Activated CD8-positive, alpha-beta T cell treated with anti-CD3 and anti-CD28 coated beads for 36 hours (primary cell): ENCODE results near the gene CATSPERD. TPM values are rescaled to one million over a fixed set of nuclear protein-coding genes. Genes with fewer than 3 reads are reported as not detected.

Experiments
- ATAC-seq: fragments of 200-7000 bp; cut with Tn5 transposase; one replicate; pipeline ENCODE4 v1.10.0; 2021; ENCODE audit warnings: mild to moderate bottlenecking, moderate library complexity
- CTCF ChIA-PET: fragments of 350-600 bp; sonication (Branson Sonifier 250); formaldehyde crosslinking; loops from one replicate; lab custom pipeline; 2021; ENCODE audit warnings: antibody characterized with exemption; lab: Charles Lee
- POLR2A ChIA-PET: fragments of 350-600 bp; sonication (Branson Sonifier 250); formaldehyde crosslinking; loops from one replicate; lab custom pipeline; 2021; ENCODE audit warnings: antibody characterized with exemption; lab: Charles Lee
- DNase-seq: peaks from one replicate; pipeline ENCODE4 v3.0.0-alpha.2; 2020
- H3K27ac Mint-ChIP-seq: one replicate; pipeline ENCODE4 v1.8.0; 2021; ENCODE audit warnings: mild to moderate bottlenecking, mixed read lengths
- H3K27me3 Mint-ChIP-seq: one replicate; pipeline ENCODE4 v1.8.0; 2021; ENCODE audit warnings: mixed read lengths
- H3K36me3 Mint-ChIP-seq: one replicate; pipeline ENCODE4 v1.8.0; 2021; ENCODE audit warnings: low read depth, mixed read lengths
- H3K4me1 Mint-ChIP-seq: one replicate; pipeline ENCODE4 v1.8.0; 2021; ENCODE audit warnings: low read depth, mixed read lengths
- H3K4me3 Mint-ChIP-seq: one replicate; pipeline ENCODE4 v1.8.0; 2021; ENCODE audit warnings: mild to moderate bottlenecking, moderate library complexity, mixed read lengths
- H3K9me3 Mint-ChIP-seq: one replicate; pipeline ENCODE4 v1.8.0; 2021; ENCODE audit warnings: mixed read lengths
- intact Hi-C: fragments of 100-400 bp; cut with micrococcal nuclease; formaldehyde crosslinking; loops from one replicate; pipeline ENCODE4 v1.10.0; 2022
- total RNA-seq, 2 experiments: library from RNA; stranded (reverse); gene quantifications; one replicate each; pipeline ENCODE4 v1.2.3, GENCODE V29; 2021
- TF ChIP-seq, protein P1 (sequence below): fragments of 200-600 bp; IDR thresholded peaks from one replicate; pipeline ENCODE4 v1.8.0; 2022; ENCODE audit warnings: antibody characterized with exemption, mild to moderate bottlenecking

CATSPERD gene
- total RNA-seq, 2 experiments from 2014 or later = not detected

DNA sequence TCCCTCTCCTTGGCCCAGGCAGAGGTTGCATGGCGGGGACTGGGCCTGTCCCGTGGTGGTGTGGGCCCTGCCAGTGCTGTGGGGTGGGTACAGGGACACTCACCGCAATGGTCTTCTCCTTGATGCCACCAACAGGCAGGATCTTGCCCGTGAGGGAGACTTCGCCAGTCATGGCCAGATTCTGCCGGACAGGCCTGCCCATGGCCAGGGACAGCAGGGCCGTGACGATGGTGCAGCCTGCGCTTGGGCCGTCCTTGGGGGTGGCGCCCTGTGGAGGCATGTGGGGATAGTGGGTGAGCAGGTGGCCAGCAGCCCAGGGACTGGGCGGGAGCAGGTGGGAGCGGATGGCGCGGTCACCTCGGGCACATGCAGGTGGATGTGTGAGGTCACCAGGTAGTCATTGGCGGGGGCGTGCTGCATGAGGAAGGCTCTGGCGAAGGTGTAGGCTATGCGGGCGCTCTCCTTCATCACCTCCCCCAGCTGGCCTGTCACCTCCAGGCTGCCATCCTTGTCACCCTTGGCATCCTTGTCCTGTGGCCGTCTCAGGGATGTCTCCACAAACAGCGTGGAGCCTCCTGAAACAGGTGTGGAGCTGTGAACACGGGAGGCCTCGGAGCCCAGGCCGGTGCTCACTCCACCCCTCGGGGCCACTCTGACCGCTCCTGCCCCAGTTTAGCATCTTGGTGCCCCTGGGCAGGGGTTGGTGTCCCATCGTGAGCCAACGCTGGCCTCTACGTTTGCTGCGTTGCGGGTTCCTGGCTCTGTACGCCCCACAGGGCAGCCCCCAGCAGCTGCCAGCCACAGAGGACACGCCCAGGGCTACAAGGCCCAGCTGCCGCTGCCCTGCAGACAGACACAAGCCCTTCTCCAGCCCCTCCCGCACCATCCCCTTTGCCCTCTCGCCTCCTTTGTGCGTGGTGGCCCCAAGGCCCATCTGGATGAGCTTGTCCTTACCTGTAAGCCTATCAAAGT is 27.0 kb upstream of the CATSPERD start:
- Mint-ChIP-seq H3K27ac (no peak overlapping the region), H3K9me3 (no peaks in the 10 kb centered on the region), H3K27me3 (no peaks in the 10 kb centered on the region), H3K36me3 (peaks cover 53% of the 10 kb centered on the region), H3K4me3 (peak overlapping the region; percentile 99), H3K4me1 (peaks cover 12% of the 10 kb centered on the region)
- intact Hi-C loops = loop anchor here (10.0 kb wide), 1 partner anchor 101 kb away; the partner anchor contains the start of gene DUS3L
- ATAC-seq (no peak), DNase-seq (peak; percentile 44)
- CTCF ChIA-PET = no interaction called here
- TF ChIP-seq, protein P1, sequence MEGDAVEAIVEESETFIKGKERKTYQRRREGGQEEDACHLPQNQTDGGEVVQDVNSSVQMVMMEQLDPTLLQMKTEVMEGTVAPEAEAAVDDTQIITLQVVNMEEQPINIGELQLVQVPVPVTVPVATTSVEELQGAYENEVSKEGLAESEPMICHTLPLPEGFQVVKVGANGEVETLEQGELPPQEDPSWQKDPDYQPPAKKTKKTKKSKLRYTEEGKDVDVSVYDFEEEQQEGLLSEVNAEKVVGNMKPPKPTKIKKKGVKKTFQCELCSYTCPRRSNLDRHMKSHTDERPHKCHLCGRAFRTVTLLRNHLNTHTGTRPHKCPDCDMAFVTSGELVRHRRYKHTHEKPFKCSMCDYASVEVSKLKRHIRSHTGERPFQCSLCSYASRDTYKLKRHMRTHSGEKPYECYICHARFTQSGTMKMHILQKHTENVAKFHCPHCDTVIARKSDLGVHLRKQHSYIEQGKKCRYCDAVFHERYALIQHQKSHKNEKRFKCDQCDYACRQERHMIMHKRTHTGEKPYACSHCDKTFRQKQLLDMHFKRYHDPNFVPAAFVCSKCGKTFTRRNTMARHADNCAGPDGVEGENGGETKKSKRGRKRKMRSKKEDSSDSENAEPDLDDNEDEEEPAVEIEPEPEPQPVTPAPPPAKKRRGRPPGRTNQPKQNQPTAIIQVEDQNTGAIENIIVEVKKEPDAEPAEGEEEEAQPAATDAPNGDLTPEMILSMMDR = no peak
- POLR2A ChIA-PET = interaction anchor here (0.6 to 20.6 kb wide), 5 partner anchors 19 to 138 kb away, joined by 4 to 516 read pairs (median 4); partner anchors contain the start of genes CATSPERD, DUS3L and LONP1

DNA sequence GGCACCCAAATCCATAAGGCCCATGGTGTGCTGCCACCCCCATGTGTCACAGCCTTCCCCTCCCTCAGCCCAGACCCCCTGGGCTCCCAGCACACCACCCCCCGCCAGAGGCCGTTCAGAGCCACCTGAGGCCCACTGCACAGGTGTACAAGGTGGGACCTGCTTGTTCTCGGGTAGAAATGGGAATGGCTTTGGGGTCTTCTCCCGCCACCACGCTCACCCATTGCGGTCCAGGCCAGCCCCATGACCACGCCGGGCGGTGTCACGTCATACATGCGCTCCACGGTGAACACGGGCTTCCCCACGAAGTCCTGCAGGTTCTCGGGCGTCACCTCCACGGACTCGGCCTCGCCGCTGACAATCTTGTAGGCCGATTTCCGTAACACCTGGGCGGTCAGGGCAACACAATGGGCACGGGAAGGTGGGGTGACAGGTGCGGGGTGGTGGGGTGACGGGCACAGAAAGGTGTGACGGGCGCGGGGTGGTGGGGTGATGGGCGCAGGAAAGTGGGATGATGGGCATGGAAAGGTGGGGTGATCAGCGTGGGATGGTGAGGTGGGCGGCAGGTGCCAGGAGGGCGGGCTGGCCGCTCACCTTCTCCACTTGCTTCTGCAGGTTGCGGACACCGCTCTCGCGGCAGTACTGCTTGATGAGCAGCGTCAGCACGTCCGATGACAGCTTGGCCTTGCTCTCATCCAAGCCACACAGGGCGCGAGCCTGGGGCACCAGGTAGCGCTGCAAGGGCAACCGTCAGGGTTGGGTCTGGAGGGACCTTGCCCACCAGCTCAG is 26.1 kb upstream of the CATSPERD start:
- Mint-ChIP-seq H3K9me3 (no peaks in the 10 kb centered on the region), H3K4me3 (peak overlapping the region; percentile 99), H3K4me1 (peaks cover 10% of the 10 kb centered on the region), H3K36me3 (peaks cover 60% of the 10 kb centered on the region), H3K27me3 (no peaks in the 10 kb centered on the region), H3K27ac (no peak overlapping the region)
- ATAC-seq (no peak), DNase-seq (no peak)
- CTCF ChIA-PET = no interaction called here
- intact Hi-C loops = loop anchor here (10.0 kb wide), 1 partner anchor 100 kb away; the partner anchor contains the start of gene DUS3L
- POLR2A ChIA-PET = interaction anchor here (0.6 to 20.6 kb wide), 4 partner anchors 18 to 138 kb away, joined by 4 to 516 read pairs (median 5); partner anchors contain the start of genes CATSPERD, DUS3L and LONP1
- TF ChIP-seq, protein P1 = no peak

DNA sequence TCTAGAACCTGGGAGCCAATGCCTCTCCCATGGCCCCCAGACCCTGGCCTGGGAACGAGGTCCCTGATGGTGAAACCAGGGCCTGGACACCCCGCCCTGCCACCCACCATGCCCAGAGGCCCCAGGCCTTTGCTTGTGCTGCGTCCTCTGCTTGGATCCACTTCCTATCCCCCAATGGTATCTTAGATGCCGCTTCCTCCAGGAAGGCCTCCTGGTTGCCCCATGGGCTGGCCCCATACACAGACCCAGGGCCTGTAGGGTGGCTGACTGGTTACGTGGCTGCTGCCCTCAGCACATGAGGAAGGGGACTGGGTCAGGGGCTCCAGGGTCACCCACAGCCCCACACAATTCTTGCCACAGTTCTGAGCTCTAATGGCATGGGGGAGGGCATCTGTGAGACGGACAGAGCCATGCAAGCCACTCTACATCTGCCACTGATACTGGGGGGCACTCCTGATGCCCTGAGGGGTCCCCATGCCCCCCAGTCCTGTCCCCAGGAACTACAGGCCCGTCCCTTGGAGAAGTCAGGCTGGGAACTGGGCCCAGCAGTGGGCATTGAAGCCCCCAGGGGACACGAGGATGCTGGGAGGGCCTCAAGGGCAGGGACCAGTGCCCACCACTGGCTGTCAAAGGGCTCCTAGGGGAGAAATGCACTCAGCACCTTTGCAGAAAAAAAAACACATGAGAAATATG is 25.3 kb upstream of the CATSPERD start:
- Mint-ChIP-seq H3K27ac (peak overlapping the region; percentile 42), H3K4me1 (peaks cover 7% of the 10 kb centered on the region), H3K4me3 (peak overlapping the region; percentile 46), H3K9me3 (no peaks in the 10 kb centered on the region), H3K36me3 (peaks cover 59% of the 10 kb centered on the region), H3K27me3 (no peaks in the 10 kb centered on the region)
- ChIA-PET CTCF (no interaction called here), POLR2A (interaction anchor here (2.2 to 20.6 kb wide), 2 partner anchors 17 to 96 kb away, joined by 6 to 516 read pairs; partner anchors contain the start of genes CATSPERD, DUS3L and LONP1)
- ATAC-seq = no peak
- TF ChIP-seq, protein P1 = no peak
- intact Hi-C loops = loop anchor here (10.0 kb wide), 1 partner anchor 100 kb away; the partner anchor contains the start of gene DUS3L
- DNase-seq = no peak

DNA sequence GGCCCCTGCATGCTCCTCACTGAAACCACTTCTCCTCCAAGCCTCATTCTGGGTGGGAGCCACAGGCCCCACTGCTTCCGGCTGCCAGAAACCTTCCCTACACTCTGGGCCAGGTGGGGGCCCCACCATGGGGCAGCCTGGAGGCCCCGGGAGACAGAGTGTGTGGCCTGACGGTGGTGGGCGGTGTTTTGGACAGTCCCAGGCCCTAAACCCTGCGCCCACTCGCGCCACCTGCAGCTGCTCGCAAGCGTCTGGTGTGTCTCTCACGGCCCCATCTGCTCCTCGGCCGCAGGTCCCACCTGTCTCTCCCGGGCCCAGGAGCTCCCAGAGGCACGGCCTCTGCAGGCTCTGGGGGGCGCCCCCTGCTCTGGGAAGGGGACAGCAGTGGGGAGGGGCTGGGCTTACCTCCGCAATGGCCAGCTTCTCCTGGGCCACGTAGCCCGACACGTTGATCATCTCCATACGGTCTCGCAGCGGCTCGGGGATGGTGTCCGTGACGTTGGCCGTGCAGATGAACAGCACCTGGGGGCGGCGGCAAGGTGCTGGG is 24.7 kb upstream of the CATSPERD start:
- ChIA-PET POLR2A (interaction anchor here (2.2 to 20.6 kb wide), 2 partner anchors 17 to 95 kb away, joined by 6 to 516 read pairs; partner anchors contain the start of genes CATSPERD, DUS3L and LONP1), CTCF (no interaction called here)
- Mint-ChIP-seq H3K9me3 (no peaks in the 10 kb centered on the region), H3K27me3 (no peaks in the 10 kb centered on the region), H3K27ac (no peak overlapping the region), H3K4me3 (no peak overlapping the region), H3K36me3 (peaks cover 57% of the 10 kb centered on the region), H3K4me1 (peaks cover 7% of the 10 kb centered on the region)
- TF ChIP-seq, protein P1 = no peak
- DNase-seq (no peak), ATAC-seq (no peak)
- intact Hi-C loops = loop anchor here (10.0 kb wide), 1 partner anchor 99 kb away; the partner anchor contains the start of gene DUS3L
